IMR-90 (cell line): ENCODE results near the gene TMPRSS7. TPM values are rescaled to one million over a fixed set of nuclear protein-coding genes. Genes with fewer than 3 reads are reported as not detected.

Source experiments
- ATAC-seq: fragments of 200-7000 bp; cut with Tn5 transposase; 2 replicates; pipeline ENCODE4 v1.9.1; 2020; ENCODE audit warnings: low read depth, mild to moderate bottlenecking, moderate library complexity
- BruUV-seq: library from RNA; stranded (reverse); fragments of 400-500 nt; replicated peaks from 2 replicates; lab custom pipeline; 2021; lab: Mats Ljungman, UMichigan
- CTCF ChIA-PET: fragments of 300-600 bp; formaldehyde crosslinking; extraction: SDS; loops from one replicate; lab custom pipeline; 2021; ENCODE audit warnings: antibody characterized with exemption; lab: Yijun Ruan, JAX
- POLR2A ChIA-PET: fragments of 300-600 bp; sonication (Branson Sonifier 250); formaldehyde crosslinking; loops from one replicate; lab custom pipeline; 2022; ENCODE audit warnings: antibody characterized with exemption; ENCODE audit not compliant: unreplicated experiment; lab: Charles Lee
- DNase-seq: peaks from one replicate; pipeline ENCODE4 v3.0.0; 2013
- H2AFZ ChIP-seq: replicated peaks from 2 replicates; pipeline ENCODE3; 2013; ENCODE audit warnings: low read length, mild to moderate bottlenecking; ENCODE audit not compliant: poor library complexity
- H2AK5ac ChIP-seq: 2 replicates; pipeline ENCODE4 v1.6.1; 2013; ENCODE audit warnings: low read depth, low read length, inconsistent platforms
- H2AK9ac ChIP-seq: replicated peaks from 2 replicates; pipeline ENCODE3; 2013; ENCODE audit warnings: mild to moderate bottlenecking, low read depth, low read length, moderate library complexity; ENCODE audit not compliant: poor library complexity
- H2BK120ac ChIP-seq: 2 replicates; pipeline ENCODE4 v1.6.1; 2013; ENCODE audit warnings: low read depth, low read length, inconsistent platforms
- H2BK15ac ChIP-seq: 3 replicates; pipeline ENCODE4 v1.6.1; 2013; ENCODE audit warnings: low read depth, low read length, inconsistent platforms
- H2BK20ac ChIP-seq: 2 replicates; pipeline ENCODE4 v1.6.1; 2013; ENCODE audit warnings: low read depth, mild to moderate bottlenecking, inconsistent platforms, low read length, moderate library complexity
- H2BK5ac ChIP-seq: 2 replicates; pipeline ENCODE4 v1.6.1; 2013; ENCODE audit warnings: mild to moderate bottlenecking, low read depth, low read length, inconsistent platforms; ENCODE audit not compliant: poor library complexity, severe bottlenecking
- H3K14ac ChIP-seq: replicated peaks from 2 replicates; pipeline ENCODE4 v1.6.1; 2013; ENCODE audit warnings: low read depth, low read length, inconsistent platforms
- H3K18ac ChIP-seq: 2 replicates; pipeline ENCODE4 v1.6.1; 2013; ENCODE audit warnings: low read depth, low read length, control low read depth
- H3K23ac ChIP-seq: 2 replicates; pipeline ENCODE4 v1.6.1; 2013; ENCODE audit warnings: low read depth, low read length, inconsistent platforms
- H3K27ac ChIP-seq: 2 replicates; pipeline ENCODE4 v1.5.1; 2013; ENCODE audit warnings: mild to moderate bottlenecking, control low read depth, low read length; ENCODE audit not compliant: insufficient read depth
- H3K27me3 ChIP-seq: 2 replicates; pipeline ENCODE4 v1.6.1; 2013; ENCODE audit warnings: low read length; ENCODE audit not compliant: control insufficient read depth, insufficient read depth
- H3K36me3 ChIP-seq: 2 replicates; pipeline ENCODE4 v1.6.1; 2013; ENCODE audit warnings: low read length, mixed read lengths; ENCODE audit not compliant: control insufficient read depth, insufficient read depth
- H3K4ac ChIP-seq: 2 replicates; pipeline ENCODE4 v1.6.1; 2013; ENCODE audit warnings: low read depth, low read length, inconsistent platforms
- H3K4me1 ChIP-seq: 2 replicates; pipeline ENCODE4 v1.6.1; 2013; ENCODE audit warnings: low read length, mixed read lengths; ENCODE audit not compliant: control insufficient read depth, insufficient read depth
- H3K4me2 ChIP-seq: 2 replicates; pipeline ENCODE4 v1.6.1; 2013; ENCODE audit warnings: low read depth, mild to moderate bottlenecking, control low read depth, low read length, moderate library complexity
- H3K4me3 ChIP-seq: 2 replicates; pipeline ENCODE4 v1.5.1; 2013; ENCODE audit warnings: low read depth, mild to moderate bottlenecking, control low read depth, low read length, moderate library complexity; ENCODE audit not compliant: insufficient read depth
- H3K56ac ChIP-seq: 2 replicates; pipeline ENCODE4 v1.6.1; 2013; ENCODE audit warnings: low read length, inconsistent platforms; ENCODE audit not compliant: insufficient read depth; ENCODE audit errors: extremely low read depth
- H3K79me1 ChIP-seq, 2 experiments: 2 replicates each; pipeline ENCODE4 v1.6.1; 2013; ENCODE audit warnings: low read length in 2 of 2, inconsistent platforms in 1 of 2, low read depth in 1 of 2
- H3K9ac ChIP-seq: 2 replicates; pipeline ENCODE4 v1.6.1; 2013; ENCODE audit warnings: low read depth, low read length, control low read depth
- H3K9me1 ChIP-seq: 2 replicates; pipeline ENCODE4 v1.6.1; 2013; ENCODE audit warnings: low read length, inconsistent platforms; ENCODE audit not compliant: insufficient read depth
- H3K9me3 ChIP-seq: 2 replicates; pipeline ENCODE4 v1.6.1; 2013; ENCODE audit warnings: low read length; ENCODE audit not compliant: control insufficient read depth, insufficient read depth
- H4K20me1 ChIP-seq: 2 replicates; pipeline ENCODE4 v1.6.1; 2013; ENCODE audit warnings: low read length, inconsistent platforms; ENCODE audit not compliant: insufficient read depth
- H4K5ac ChIP-seq: 2 replicates; pipeline ENCODE4 v1.6.1; 2013; ENCODE audit warnings: mild to moderate bottlenecking, low read depth, low read length, control low read depth
- H4K8ac ChIP-seq, 2 experiments: 2 replicates each; pipeline ENCODE4 v1.6.1; 2013; ENCODE audit warnings: low read depth in 2 of 2, low read length in 2 of 2, control low read depth in 1 of 2, inconsistent platforms in 1 of 2
- H4K91ac ChIP-seq: 2 replicates; pipeline ENCODE4 v1.6.1; 2013; ENCODE audit warnings: low read depth, low read length, inconsistent platforms; ENCODE audit not compliant: insufficient read depth
- CEBPB ChIP-seq: IDR thresholded peaks from 2 replicates; pipeline ENCODE4 v1.6.1; 2012; ENCODE audit warnings: low read depth, low read length, improper control_type of control experiment
- FOS ChIP-seq: fragments of 150-350 bp; IDR thresholded peaks from 2 replicates; pipeline ENCODE4 v1.6.1; 2016; ENCODE audit warnings: low read depth, low read length
- MXI1 ChIP-seq: IDR thresholded peaks from 2 replicates; pipeline ENCODE4 v1.6.1; 2012; ENCODE audit warnings: low read depth, mild to moderate bottlenecking, low read length, moderate library complexity, borderline replicate concordance
- NFE2L2 ChIP-seq: fragments of 150-350 bp; IDR thresholded peaks from 2 replicates; pipeline ENCODE4 v1.6.1; 2016; ENCODE audit warnings: low read depth, mild to moderate bottlenecking, low read length
- RAD21 ChIP-seq: IDR thresholded peaks from 2 replicates; pipeline ENCODE4 v1.6.1; 2012; ENCODE audit warnings: low read length, improper control_type of control experiment
- RFX5 ChIP-seq: IDR thresholded peaks from 2 replicates; pipeline ENCODE4 v1.8.0; 2012; ENCODE audit warnings: low read depth, mild to moderate bottlenecking, low read length, moderate library complexity
- WGBS, 2 experiments: methylation state at CpG; one replicate each; pipeline versions ENCODE4 v1.1.5 to v1.1.7; 2013; ENCODE audit warnings: missing lambda C conversion rate in 2 of 2; ENCODE audit not compliant: insufficient read length in 1 of 2; ENCODE audit errors: extremely low coverage in 2 of 2; 5-methylcytosine and 5-hydroxymethylcytosine counted together
- dilution Hi-C: fragments of 300-500 bp; cut with HindIII; formaldehyde crosslinking; loops from one replicate; pipeline ENCODE4 v1.14.3; 2018; ENCODE audit warnings: low sequenced_read_pairs; ENCODE audit not compliant: unreplicated experiment
- in situ Hi-C: fragments of 300-500 bp; cut with MboI; formaldehyde crosslinking; loops from 3 replicates; pipeline ENCODE4 v1.14.3; 2019; ENCODE audit warnings: low sequenced_read_pairs, inconsistent platforms, mixed read lengths
- intact Hi-C: fragments of 100-400 bp; cut with micrococcal nuclease; formaldehyde crosslinking; loops from 2 replicates; pipeline ENCODE4 v1.10.0; 2022
- polyA plus RNA-seq, 3 experiments: library from polyadenylated mRNA; depleted of rRNA; stranded (reverse); fragments of >200 nt; gene quantifications; 2 replicates each; pipeline ENCODE4 v1.2.3, GENCODE V29; 2012; ENCODE audit warnings: low replicate concordance in 1 of 3
- total RNA-seq: library from RNA; depleted of rRNA; stranded (reverse); fragments of >200 nt; gene quantifications from 2 replicates; pipeline ENCODE4 v1.2.3, GENCODE V29; 2012
- TF ChIP-seq, protein P1 (sequence below): conservative IDR thresholded peaks from 2 replicates; pipeline ENCODE4 v1.5.1; 2012; ENCODE audit warnings: mild to moderate bottlenecking, low read depth, low read length, improper control_type of control experiment

The TMPRSS7 gene
- total and polyA plus RNA-seq, 2 of the 4 experiments (the other 2 are of a cell fraction), result 0.07 TPM; not detected in 1

DNA sequence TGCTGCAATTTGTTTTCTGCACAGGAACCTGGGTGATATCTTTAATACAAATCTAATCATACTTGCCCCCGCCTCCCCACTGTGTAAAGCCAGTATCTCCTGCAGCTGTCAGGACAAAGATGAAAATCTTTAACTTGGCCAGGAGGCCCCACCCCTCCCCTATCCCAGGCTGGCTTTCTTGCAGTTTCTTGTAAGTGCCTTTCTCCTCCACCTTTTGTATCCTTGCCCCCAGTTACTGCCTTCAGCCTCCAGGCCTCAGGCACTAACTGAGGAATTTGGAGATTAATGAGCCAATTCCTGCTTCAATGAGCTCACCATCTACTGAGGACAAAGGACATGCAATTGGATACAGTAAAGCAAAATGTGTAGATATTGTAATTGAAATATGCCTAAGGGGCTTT, 92.0 kb downstream of the TMPRSS7 start:
- in situ Hi-C loops, result loop anchor here (25.0 kb wide), 1 partner anchor 386 kb away; no protein-coding TSS in a partner anchor

More for the DNA sequence above, 92.0 kb downstream of the TMPRSS7 start:
- dilution Hi-C loops, result no loop called here
- TF ChIP-seq RFX5, result no peak
- no peak for TF ChIP-seq CEBPB
- TF ChIP-seq RAD21, result no peak
- no peak for TF ChIP-seq FOS
- no peak for TF ChIP-seq MXI1
- TF ChIP-seq, protein P1, sequence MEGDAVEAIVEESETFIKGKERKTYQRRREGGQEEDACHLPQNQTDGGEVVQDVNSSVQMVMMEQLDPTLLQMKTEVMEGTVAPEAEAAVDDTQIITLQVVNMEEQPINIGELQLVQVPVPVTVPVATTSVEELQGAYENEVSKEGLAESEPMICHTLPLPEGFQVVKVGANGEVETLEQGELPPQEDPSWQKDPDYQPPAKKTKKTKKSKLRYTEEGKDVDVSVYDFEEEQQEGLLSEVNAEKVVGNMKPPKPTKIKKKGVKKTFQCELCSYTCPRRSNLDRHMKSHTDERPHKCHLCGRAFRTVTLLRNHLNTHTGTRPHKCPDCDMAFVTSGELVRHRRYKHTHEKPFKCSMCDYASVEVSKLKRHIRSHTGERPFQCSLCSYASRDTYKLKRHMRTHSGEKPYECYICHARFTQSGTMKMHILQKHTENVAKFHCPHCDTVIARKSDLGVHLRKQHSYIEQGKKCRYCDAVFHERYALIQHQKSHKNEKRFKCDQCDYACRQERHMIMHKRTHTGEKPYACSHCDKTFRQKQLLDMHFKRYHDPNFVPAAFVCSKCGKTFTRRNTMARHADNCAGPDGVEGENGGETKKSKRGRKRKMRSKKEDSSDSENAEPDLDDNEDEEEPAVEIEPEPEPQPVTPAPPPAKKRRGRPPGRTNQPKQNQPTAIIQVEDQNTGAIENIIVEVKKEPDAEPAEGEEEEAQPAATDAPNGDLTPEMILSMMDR, result no peak
- no peak for TF ChIP-seq NFE2L2
- no peak overlapping the region; the same call in 1 of the 2 replicates for H3K9ac ChIP-seq
- H3K14ac ChIP-seq, result peak overlapping the region; percentile 21; the same call in 1 of the 2 replicates
- no peak overlapping the region for H3K4me3 ChIP-seq
- no peak overlapping the region for H3K18ac ChIP-seq
- no peak overlapping the region for H2BK15ac ChIP-seq
- ChIA-PET POLR2A (no interaction called here), CTCF (interaction anchor here (2.6 kb wide), 1 partner anchor 10 kb away, joined by 7 read pairs; no protein-coding TSS in a partner anchor)
- H2BK120ac ChIP-seq, result no peak overlapping the region
- H3K4ac ChIP-seq, result no peak overlapping the region
- H4K91ac ChIP-seq, result no peak overlapping the region
- H3K27ac ChIP-seq, result no peak overlapping the region
- DNase-seq (peak; percentile 21), ATAC-seq (peak; percentile 69)
- no peaks in the 10 kb centered on the region; a peak in 2 of 4 replicates for H3K79me1 ChIP-seq
- no peak overlapping the region for H2AK5ac ChIP-seq
- intact Hi-C loops, result no loop called here
- peak overlapping the region; percentile 44 for H2AK9ac ChIP-seq
- no peak overlapping the region for H3K56ac ChIP-seq
- H2BK5ac ChIP-seq, result no peak overlapping the region
- peaks cover 4% of the 10 kb centered on the region; the same call in 1 of the 2 replicates for H3K4me1 ChIP-seq
- H3K36me3 ChIP-seq, result no peaks in the 10 kb centered on the region; the same call in 1 of the 2 replicates
- H3K23ac ChIP-seq, result no peak overlapping the region
- H4K20me1 ChIP-seq, result no peaks in the 10 kb centered on the region
- H3K4me2 ChIP-seq, result 0 out of 2 replicates have a peak overlapping the region, but pooled peaks have one; percentile 3
- H3K27me3 ChIP-seq, result no peaks in the 10 kb centered on the region
- no peak overlapping the region for H2BK20ac ChIP-seq
- H3K9me3 ChIP-seq, result no peaks in the 10 kb centered on the region
- H2AFZ ChIP-seq, result no peak overlapping the region
- no peak overlapping the region for H4K5ac ChIP-seq
- BruUV-seq, result no TSS peak
- 40% methylated on average over 1 of the region's 1 CpG; no CpG with 5 or more reads in 1 of the 2 experiments for WGBS, 2 experiments
- H4K8ac ChIP-seq, result no peak overlapping the region
- H3K9me1 ChIP-seq, result peaks cover 3% of the 10 kb centered on the region; the same call in 1 of the 2 replicates
